BE2C (cell line): ENCODE measurements around the gene NCOA1.
"Not testable (repeated sequence)": the region's sequence is repeated elsewhere in the genome, so short reads cannot be mapped to it uniquely, and the experiment has no call there.

Source experiments
- DNase-seq: peaks from one replicate; pipeline ENCODE4 v3.0.0-alpha.2; 2020
- H3K27me3 ChIP-seq: fragments of 250-450 bp; sonication (Bioruptor Pico); 2 replicates; pipeline ENCODE4 v1.5.1; 2020; ENCODE audit warnings: mild to moderate bottlenecking
- H3K36me3 ChIP-seq: fragments of 250-450 bp; sonication (Bioruptor Pico); 2 replicates; pipeline ENCODE4 v1.5.1; 2020; ENCODE audit warnings: mild to moderate bottlenecking
- H3K4me1 ChIP-seq: fragments of 250-450 bp; sonication (Bioruptor Pico); 2 replicates; pipeline ENCODE4 v1.5.1; 2020
- H3K4me3 ChIP-seq: 2 replicates; pipeline ENCODE4 v1.5.1; 2011; ENCODE audit warnings: low read depth, low read length
- H3K9me3 ChIP-seq: fragments of 250-450 bp; sonication (Bioruptor Pico); 2 replicates; pipeline ENCODE4 v1.5.1; 2020
- CTCF ChIP-seq: IDR thresholded peaks from 2 replicates; pipeline ENCODE4 v1.5.1; 2012; ENCODE audit warnings: mild to moderate bottlenecking, low read depth, low read length

The NCOA1 gene

GRCh38 chr2:24527536-24527935, 36.5 kb downstream of the NCOA1 start:
- H3K36me3 ChIP-seq = no peaks in the 10 kb centered on the region
- peaks cover 6% of the 10 kb centered on the region for H3K9me3 ChIP-seq
- no peaks in the 10 kb centered on the region for H3K4me1 ChIP-seq
- no peak overlapping the region for H3K4me3 ChIP-seq
- no peaks in the 10 kb centered on the region for H3K27me3 ChIP-seq
- no peak for TF ChIP-seq CTCF
- no peak for DNase-seq

- Histone ChIP-seq H3K4me3 (no peak overlapping the region), H3K4me1 (no peaks in the 10 kb centered on the region), H3K9me3 (peaks cover 6% of the 10 kb centered on the region), H3K27me3 (no peaks in the 10 kb centered on the region), H3K36me3 (no peaks in the 10 kb centered on the region)
- no peak for DNase-seq
- TF ChIP-seq CTCF = no peak
Measured at GRCh38 chr2:24530796-24531195, 39.7 kb downstream of the NCOA1 start.

GRCh38 chr2:24531610-24532009, 40.6 kb downstream of the NCOA1 start:
- H3K27me3 ChIP-seq, H3K36me3 ChIP-seq, DNase-seq, H3K9me3 ChIP-seq, H3K4me3 ChIP-seq, H3K4me1 ChIP-seq: not testable (repeated sequence)

- H3K4me1 ChIP-seq, H3K9me3 ChIP-seq, DNase-seq, H3K27me3 ChIP-seq, H3K36me3 ChIP-seq, H3K4me3 ChIP-seq: not testable (repeated sequence)
Measured at GRCh38 chr2:24532057-24532456, 41.0 kb downstream of the NCOA1 start.

- H3K27me3 ChIP-seq, DNase-seq, H3K4me3 ChIP-seq, H3K9me3 ChIP-seq, H3K4me1 ChIP-seq, H3K36me3 ChIP-seq: not testable (repeated sequence)
Measured at GRCh38 chr2:24533574-24533973, 42.5 kb downstream of the NCOA1 start.

- DNase-seq = no peak
- no peaks in the 10 kb centered on the region for H3K4me1 ChIP-seq
Measured at GRCh38 chr2:24538720-24539119, 47.7 kb downstream of the NCOA1 start.

GRCh38 chr2:24539258-24539657, 48.2 kb downstream of the NCOA1 start:
- no peaks in the 10 kb centered on the region for H3K27me3 ChIP-seq
- H3K4me3 ChIP-seq = no peak overlapping the region
- no peaks in the 10 kb centered on the region for H3K4me1 ChIP-seq
- no peaks in the 10 kb centered on the region for H3K36me3 ChIP-seq
- no peaks in the 10 kb centered on the region for H3K9me3 ChIP-seq
- no peak for TF ChIP-seq CTCF
- DNase-seq = no peak

More at GRCh38 chr2:24538720-24539119, 47.7 kb downstream of the NCOA1 start:
- H3K4me3 ChIP-seq = no peak overlapping the region
- no peaks in the 10 kb centered on the region for H3K9me3 ChIP-seq
- H3K36me3 ChIP-seq = no peaks in the 10 kb centered on the region
- TF ChIP-seq CTCF = no peak
- H3K27me3 ChIP-seq = no peaks in the 10 kb centered on the region

- no peaks in the 10 kb centered on the region for H3K36me3 ChIP-seq
- no peak for TF ChIP-seq CTCF
Measured at GRCh38 chr2:24540011-24540477, 49.0 kb downstream of the NCOA1 start.

More at GRCh38 chr2:24540011-24540477, 49.0 kb downstream of the NCOA1 start:
- Histone ChIP-seq H3K4me3 (no peak overlapping the region), H3K4me1 (no peaks in the 10 kb centered on the region), H3K9me3 (no peaks in the 10 kb centered on the region), H3K27me3 (no peaks in the 10 kb centered on the region)
- no peak for DNase-seq
